Activated B cell treated with CpG ODN at 0.5 μM for 24 hours (primary cell): Measurements from ENCODE around the gene IL31RA. TPM values are rescaled to one million over a fixed set of nuclear protein-coding genes. Genes with fewer than 3 reads are reported as not detected.

ENCODE experiments used
- ATAC-seq: fragments of 200-7000 bp; cut with Tn5 transposase; one replicate; pipeline ENCODE4 v1.10.0; 2021; ENCODE audit warnings: low read depth, mild to moderate bottlenecking, moderate library complexity
- CTCF ChIA-PET: fragments of 350-600 bp; sonication (Branson Sonifier 250); formaldehyde crosslinking; loops from one replicate; lab custom pipeline; 2021; ENCODE audit warnings: antibody characterized with exemption; lab: Charles Lee
- POLR2A ChIA-PET: fragments of 350-600 bp; sonication (Branson Sonifier 250); formaldehyde crosslinking; loops from one replicate; lab custom pipeline; 2021; ENCODE audit warnings: antibody characterized with exemption; lab: Charles Lee
- DNase-seq: peaks from one replicate; pipeline ENCODE4 v3.0.0; 2022
- H3K27ac Mint-ChIP-seq: one replicate; pipeline ENCODE4 v1.8.0; 2020; ENCODE audit warnings: mixed read lengths
- H3K27me3 Mint-ChIP-seq: one replicate; pipeline ENCODE4 v1.8.0; 2021; ENCODE audit warnings: mixed read lengths
- H3K36me3 Mint-ChIP-seq: one replicate; pipeline ENCODE4 v1.8.0; 2021; ENCODE audit warnings: low read depth, mixed read lengths
- H3K4me1 Mint-ChIP-seq: one replicate; pipeline ENCODE4 v1.8.0; 2021; ENCODE audit warnings: mixed read lengths
- H3K4me3 Mint-ChIP-seq: one replicate; pipeline ENCODE4 v1.8.0; 2020; ENCODE audit warnings: mild to moderate bottlenecking, mixed read lengths
- H3K9me3 Mint-ChIP-seq: one replicate; pipeline ENCODE4 v1.8.0; 2020; ENCODE audit warnings: mixed read lengths
- CTCF ChIP-seq: fragments of 200-600 bp; IDR thresholded peaks from one replicate; pipeline ENCODE4 v1.8.0; 2022; ENCODE audit warnings: antibody characterized with exemption, mild to moderate bottlenecking
- intact Hi-C: fragments of 100-400 bp; cut with micrococcal nuclease; formaldehyde crosslinking; loops from one replicate; pipeline ENCODE4 v1.15.1; 2024
- total RNA-seq: library from RNA; stranded (reverse); gene quantifications from 2 replicates; pipeline ENCODE4 v1.2.3, GENCODE V29; 2022

IL31RA gene
- total RNA-seq, 1 donor from 2014 or later: not detected

- no peak for ATAC-seq
Measured at GRCh38 chr5:55923177-55923771, 72.1 kb downstream of the IL31RA start.

GRCh38 chr5:55923865-55924500 lies 72.8 kb downstream of the IL31RA start:
- CTCF ChIA-PET: interaction anchor here (0.6 to 1.2 kb wide), 3 partner anchors 11 to 1128 kb away, joined by 3 read pairs; no protein-coding TSS in a partner anchor
- no peaks in the 10 kb centered on the region for H3K36me3 Mint-ChIP-seq
- peaks cover 8% of the 10 kb centered on the region for H3K27me3 Mint-ChIP-seq
- TF ChIP-seq CTCF: no peak
- H3K4me1 Mint-ChIP-seq: peaks cover 11% of the 10 kb centered on the region
- H3K27ac Mint-ChIP-seq: no peak overlapping the region
- intact Hi-C loops: no loop called here
- H3K4me3 Mint-ChIP-seq: peak overlapping the region; percentile 84
- ATAC-seq (no peak), DNase-seq (no peak)
- H3K9me3 Mint-ChIP-seq: no peaks in the 10 kb centered on the region
- POLR2A ChIA-PET: interaction anchor here (1.0 to 1.4 kb wide), 2 partner anchors 21 to 59 kb away, joined by 3 read pairs; no protein-coding TSS in a partner anchor

More at GRCh38 chr5:55923177-55923771, 72.1 kb downstream of the IL31RA start:
- Mint-ChIP-seq H3K27me3 (peaks cover 8% of the 10 kb centered on the region), H3K4me3 (peak overlapping the region; percentile 84), H3K9me3 (no peaks in the 10 kb centered on the region), H3K27ac (no peak overlapping the region), H3K4me1 (peaks cover 11% of the 10 kb centered on the region), H3K36me3 (no peaks in the 10 kb centered on the region)
- no peak for TF ChIP-seq CTCF
- DNase-seq: no peak
- CTCF ChIA-PET: interaction anchor here (1.2 kb wide), 1 partner anchor 278 kb away, joined by 3 read pairs; no protein-coding TSS in a partner anchor
- POLR2A ChIA-PET: interaction anchor here (1.0 to 1.4 kb wide), 2 partner anchors 20 to 60 kb away, joined by 3 read pairs; no protein-coding TSS in a partner anchor
- intact Hi-C loops: no loop called here

- intact Hi-C loops: no loop called here
- POLR2A ChIA-PET: no interaction called here
Measured at GRCh38 chr5:55924744-55925143, 73.6 kb downstream of the IL31RA start.

GRCh38 chr5:55925181-55925580 lies 74.0 kb downstream of the IL31RA start:
- ATAC-seq (no peak), DNase-seq (no peak)
- ChIA-PET POLR2A (no interaction called here), CTCF (no interaction called here)
- no peaks in the 10 kb centered on the region for H3K36me3 Mint-ChIP-seq
- no peaks in the 10 kb centered on the region for H3K9me3 Mint-ChIP-seq
- H3K27ac Mint-ChIP-seq: no peak overlapping the region
- intact Hi-C loops: no loop called here
- peaks cover 6% of the 10 kb centered on the region for H3K4me1 Mint-ChIP-seq
- no peak overlapping the region for H3K4me3 Mint-ChIP-seq
- H3K27me3 Mint-ChIP-seq: peaks cover 8% of the 10 kb centered on the region
- no peak for TF ChIP-seq CTCF

More at GRCh38 chr5:55924744-55925143, 73.6 kb downstream of the IL31RA start:
- no peak for TF ChIP-seq CTCF
- ATAC-seq (no peak), DNase-seq (no peak)
- no peaks in the 10 kb centered on the region for H3K36me3 Mint-ChIP-seq
- peaks cover 6% of the 10 kb centered on the region for H3K4me1 Mint-ChIP-seq
- no peak overlapping the region for H3K4me3 Mint-ChIP-seq
- peaks cover 8% of the 10 kb centered on the region for H3K27me3 Mint-ChIP-seq
- CTCF ChIA-PET: interaction anchor here (0.6 to 1.2 kb wide), 3 partner anchors 11 to 1128 kb away, joined by 3 read pairs; no protein-coding TSS in a partner anchor
- H3K27ac Mint-ChIP-seq: no peak overlapping the region
- H3K9me3 Mint-ChIP-seq: no peaks in the 10 kb centered on the region

- Mint-ChIP-seq H3K27me3 (peaks cover 8% of the 10 kb centered on the region), H3K4me3 (no peak overlapping the region), H3K9me3 (no peaks in the 10 kb centered on the region), H3K4me1 (peaks cover 6% of the 10 kb centered on the region), H3K36me3 (no peaks in the 10 kb centered on the region), H3K27ac (no peak overlapping the region)
- intact Hi-C loops: no loop called here
- TF ChIP-seq CTCF: no peak
- ATAC-seq (no peak), DNase-seq (no peak)
- POLR2A ChIA-PET: no interaction called here
- CTCF ChIA-PET: no interaction called here
Measured at GRCh38 chr5:55925712-55926111, 74.6 kb downstream of the IL31RA start.
